Mucosa of gallbladder (tissue), 1 donor: ENCODE measurements around the gene TCERG1L. TPM values are rescaled to one million over a fixed set of nuclear protein-coding genes. Genes with fewer than 3 reads are reported as not detected.
"Not testable (repeated sequence)": the region's sequence is repeated elsewhere in the genome, so short reads cannot be mapped to it uniquely, and the experiment has no call there.

Source experiments
- DNase-seq: peaks from one replicate; pipeline ENCODE4 v3.0.0-alpha.2; 2020; ENCODE audit warnings: low spot score
- total RNA-seq: library from RNA; stranded (reverse); gene quantifications from one replicate; pipeline ENCODE4 v1.2.1, GENCODE V29; 2021
- donor health status: DM: no; HTN: no; CAD: no.

The TCERG1L gene
- total RNA-seq, 1 donor from 2014 or later, result not detected

- no peak for DNase-seq
Measured at GRCh38 chr10:131249238-131249954, 62.1 kb downstream of the TCERG1L start.

- no peak for DNase-seq
Measured at GRCh38 chr10:131248376-131249165, 63.0 kb downstream of the TCERG1L start.

- no peak for DNase-seq
Measured at GRCh38 chr10:131247873-131248272, 63.6 kb downstream of the TCERG1L start.

GRCh38 chr10:131246775-131247174, 64.7 kb downstream of the TCERG1L start:
- no peak for DNase-seq

GRCh38 chr10:131246089-131246488, 65.4 kb downstream of the TCERG1L start:
- DNase-seq, result no peak

- no peak for DNase-seq
Measured at GRCh38 chr10:131245475-131246059, 66.0 kb downstream of the TCERG1L start.

- DNase-seq, result no peak
Measured at GRCh38 chr10:131244836-131245235, 66.7 kb downstream of the TCERG1L start.

GRCh38 chr10:131243076-131243475, 68.4 kb downstream of the TCERG1L start:
- no peak for DNase-seq

- DNase-seq, result no peak
Measured at GRCh38 chr10:131242007-131242406, 69.5 kb downstream of the TCERG1L start.

GRCh38 chr10:131240691-131241090, 70.8 kb downstream of the TCERG1L start:
- no peak for DNase-seq

- DNase-seq, result no peak
Measured at GRCh38 chr10:131239926-131240325, 71.6 kb downstream of the TCERG1L start.

GRCh38 chr10:131239450-131239849, 72.1 kb downstream of the TCERG1L start:
- DNase-seq, result no peak

GRCh38 chr10:131238669-131239280, 72.7 kb downstream of the TCERG1L start:
- no peak for DNase-seq

GRCh38 chr10:131237991-131238651, 73.4 kb downstream of the TCERG1L start:
- DNase-seq, result no peak

- not testable (repeated sequence) for DNase-seq
Measured at GRCh38 chr10:131234606-131235005, 76.9 kb downstream of the TCERG1L start.

GRCh38 chr10:131233611-131234258, 77.8 kb downstream of the TCERG1L start:
- DNase-seq, result no peak

- DNase-seq, result no peak
Measured at GRCh38 chr10:131231965-131232541, 79.5 kb downstream of the TCERG1L start.

- no peak for DNase-seq
Measured at GRCh38 chr10:131231323-131231964, 80.1 kb downstream of the TCERG1L start.

GRCh38 chr10:131230641-131231322, 80.7 kb downstream of the TCERG1L start:
- DNase-seq, result no peak

GRCh38 chr10:131230166-131230565, 81.4 kb downstream of the TCERG1L start:
- DNase-seq, result no peak
